Aorta (tissue), 5 donors: Measurements from ENCODE around the gene PCSK6. TPM values are rescaled to one million over a fixed set of nuclear protein-coding genes. Genes with fewer than 3 reads are reported as not detected.
"Not testable (repeated sequence)": the region's sequence is repeated elsewhere in the genome, so short reads cannot be mapped to it uniquely, and the experiment has no call there.

Experiments used
- ATAC-seq: fragments of 200-7000 bp; cut with Tn5 transposase; one replicate; pipeline ENCODE4 v1.9.1; 2022; ENCODE audit warnings: moderate library complexity; ENCODE audit not compliant: low FRiP score
- DNase-seq, 2 donors: peaks; one replicate each; pipeline ENCODE4 v3.0.0-alpha.2; 2020
- H3K27ac ChIP-seq, 2 donors: one replicate each; pipeline ENCODE4 v1.5.1; 2013; ENCODE audit warnings: low read length in 2 of 2, mild to moderate bottlenecking in 2 of 2, moderate library complexity in 2 of 2, control low read depth in 1 of 2, inconsistent platforms in 1 of 2, low read depth in 1 of 2
- H3K27me3 ChIP-seq, 2 donors: one replicate each; pipeline ENCODE4 v1.6.1; 2013; ENCODE audit warnings: control low read depth in 1 of 2, low read length in 1 of 2, mild to moderate bottlenecking in 1 of 2, moderate library complexity in 1 of 2; ENCODE audit not compliant: insufficient read depth in 2 of 2, control insufficient read depth in 1 of 2
- H3K36me3 ChIP-seq, 2 donors: one replicate each; pipeline ENCODE4 v1.6.1; 2013; ENCODE audit warnings: control low read depth in 1 of 2, low read length in 1 of 2, mild to moderate bottlenecking in 1 of 2; ENCODE audit not compliant: insufficient read depth in 2 of 2, control insufficient read depth in 1 of 2
- H3K4me1 ChIP-seq, 2 donors: one replicate each; pipeline ENCODE4 v1.6.1; 2013; ENCODE audit warnings: low read length in 2 of 2, control low read depth in 1 of 2, mild to moderate bottlenecking in 1 of 2, moderate library complexity in 1 of 2; ENCODE audit not compliant: insufficient read depth in 2 of 2, control insufficient read depth in 1 of 2
- H3K4me3 ChIP-seq, 2 donors: one replicate each; pipeline ENCODE4 v1.5.1; 2013; ENCODE audit warnings: low read length in 2 of 2, control low read depth in 1 of 2, mild to moderate bottlenecking in 1 of 2
- H3K9me3 ChIP-seq: one replicate; pipeline ENCODE4 v1.6.1; 2013; ENCODE audit warnings: mild to moderate bottlenecking, low read length; ENCODE audit not compliant: control insufficient read depth
- WGBS, 2 donors: extraction: QIAGEN DNeasy Blood & Tissue Kit; methylation state at CpG; one replicate each; pipeline ENCODE4 v1.1.7; 2013; 5-methylcytosine and 5-hydroxymethylcytosine counted together
- intact Hi-C, 2 donors: fragments of 100-400 bp; cut with DNase I; formaldehyde crosslinking; loops; one replicate each; pipeline versions ENCODE4 v1.14.2 to v1.15.0; 2022
- polyA plus RNA-seq, 2 donors: library from polyadenylated mRNA; stranded (reverse); fragments of 200-250 nt; gene quantifications; one replicate each; pipeline ENCODE4 v1.2.3, GENCODE V29; 2013
- total RNA-seq, 2 donors: library from RNA; stranded (reverse); fragmentation: NEBNext Ultra II Directional; extraction: Animal tissue kit (Norgen Biotek cat#: 25700); gene quantifications; one replicate each; pipeline ENCODE4 v1.2.1, GENCODE V29; 2021
- donor health status: healthy with polysubstance abuse.
- donor health status: Bipolar disorder and iron deficiency.
- donor health status: DM: no; HTN: no; CAD: no.
- donor health status: DM: no; HTN: no; CAD: no.
- donor health status: DM: yes; HTN: yes; CAD: no.

The PCSK6 gene
- total and polyA plus RNA-seq, 4 donors, result 1.6 to 11.2 (median 5.0) TPM; not detected in 1

GRCh38 chr15:101455291-101456025 lies 34.0 kb downstream of the PCSK6 start:
- intact Hi-C loops, result no loop called here
- Histone ChIP-seq H3K36me3 (no peaks in the 10 kb centered on the region), H3K9me3 (no peaks in the 10 kb centered on the region), H3K27me3 (no peaks in the 10 kb centered on the region), H3K4me1 (no peaks in the 10 kb centered on the region), H3K4me3 (no peak overlapping the region), H3K27ac (no peak overlapping the region)
- ATAC-seq (no peak), DNase-seq (peak in 1 of 2 donors; percentile 70)
- 46 to 51% methylated on average over 11 of the region's 11 CpGs for WGBS, 2 donors

GRCh38 chr15:101454781-101455180 lies 34.7 kb downstream of the PCSK6 start:
- H3K27me3 ChIP-seq, H3K9me3 ChIP-seq, DNase-seq, H3K27ac ChIP-seq, H3K4me1 ChIP-seq, intact Hi-C loops, H3K4me3 ChIP-seq, ATAC-seq, H3K36me3 ChIP-seq: not testable (repeated sequence)
- 94 to 95% methylated on average over 5 of the region's 5 CpGs for WGBS, 2 donors

- no peak for ATAC-seq
- no peaks in the 10 kb centered on the region for H3K36me3 ChIP-seq
- WGBS, 2 donors, result 89% methylated on average over 8 of the region's 8 CpGs
- H3K9me3 ChIP-seq, result no peaks in the 10 kb centered on the region
- intact Hi-C loops, result no loop called here
- H3K27ac ChIP-seq, result no peak overlapping the region
- no peaks in the 10 kb centered on the region for H3K27me3 ChIP-seq
- no peak overlapping the region for H3K4me3 ChIP-seq
- H3K4me1 ChIP-seq, result no peaks in the 10 kb centered on the region
- DNase-seq, result no peak
These were observed 35.1 kb downstream of the PCSK6 start for GRCh38 chr15:101454365-101454764.

GRCh38 chr15:101453123-101454120 lies 36.1 kb downstream of the PCSK6 start:
- DNase-seq (no peak), ATAC-seq (no peak)
- no peak overlapping the region for H3K4me3 ChIP-seq
- intact Hi-C loops, result no loop called here
- no peaks in the 10 kb centered on the region for H3K9me3 ChIP-seq
- H3K36me3 ChIP-seq, result no peaks in the 10 kb centered on the region
- no peak overlapping the region for H3K27ac ChIP-seq
- no peaks in the 10 kb centered on the region for H3K27me3 ChIP-seq
- H3K4me1 ChIP-seq, result no peaks in the 10 kb centered on the region
- 86 to 90% methylated on average over 20 of the region's 20 CpGs for WGBS, 2 donors

- ATAC-seq, result no peak
- no peak overlapping the region for H3K4me3 ChIP-seq
- no peak overlapping the region for H3K27ac ChIP-seq
- no peak for DNase-seq
- 69 to 75% methylated on average over 11 of the region's 11 CpGs for WGBS, 2 donors
- no peaks in the 10 kb centered on the region for H3K27me3 ChIP-seq
- intact Hi-C loops, result no loop called here
- H3K36me3 ChIP-seq, result no peaks in the 10 kb centered on the region
- H3K4me1 ChIP-seq, result no peaks in the 10 kb centered on the region
- no peaks in the 10 kb centered on the region for H3K9me3 ChIP-seq
These were observed 36.9 kb downstream of the PCSK6 start for GRCh38 chr15:101452572-101452971.

GRCh38 chr15:101451846-101452245 lies 37.7 kb downstream of the PCSK6 start:
- intact Hi-C loops, result no loop called here

GRCh38 chr15:101451266-101451799 lies 38.2 kb downstream of the PCSK6 start:
- H3K9me3 ChIP-seq, result no peaks in the 10 kb centered on the region
- H3K27me3 ChIP-seq, result no peaks in the 10 kb centered on the region
- DNase-seq (peak in 1 of 2 donors; percentile 69), ATAC-seq (peak; percentile 60)
- H3K36me3 ChIP-seq, result no peaks in the 10 kb centered on the region
- no peak overlapping the region for H3K4me3 ChIP-seq
- H3K27ac ChIP-seq, result no peak overlapping the region
- no peaks in the 10 kb centered on the region for H3K4me1 ChIP-seq
- intact Hi-C loops, result no loop called here
- 54 to 61% methylated on average over 19 of the region's 19 CpGs for WGBS, 2 donors

More at GRCh38 chr15:101451846-101452245, 37.7 kb downstream of the PCSK6 start:
- Histone ChIP-seq H3K27ac (no peak overlapping the region), H3K9me3 (no peaks in the 10 kb centered on the region), H3K36me3 (no peaks in the 10 kb centered on the region), H3K4me1 (no peaks in the 10 kb centered on the region), H3K4me3 (no peak overlapping the region), H3K27me3 (no peaks in the 10 kb centered on the region)
- DNase-seq (no peak), ATAC-seq (no peak)
- 76 to 82% methylated on average over 3 of the region's 3 CpGs for WGBS, 2 donors

- H3K27ac ChIP-seq, result no peak overlapping the region
- DNase-seq (no peak), ATAC-seq (peak; percentile 5)
These were observed 38.9 kb downstream of the PCSK6 start for GRCh38 chr15:101450403-101451265.

More at GRCh38 chr15:101450403-101451265, 38.9 kb downstream of the PCSK6 start:
- Histone ChIP-seq H3K27me3 (no peaks in the 10 kb centered on the region), H3K4me3 (no peak overlapping the region), H3K9me3 (no peaks in the 10 kb centered on the region), H3K4me1 (no peaks in the 10 kb centered on the region), H3K36me3 (no peaks in the 10 kb centered on the region)
- intact Hi-C loops, result no loop called here
- 70 to 75% methylated on average over 18 of the region's 18 CpGs for WGBS, 2 donors
